GM23338 (cell line): ENCODE results near the gene FAM53B. TPM values are rescaled to one million over a fixed set of nuclear protein-coding genes. Genes with fewer than 3 reads are reported as not detected.

Experiments used
- polyA plus RNA-seq: library from polyadenylated mRNA; unstranded; fragments of >200 nt; fragmentation: Nextera tagmentation; extraction: Ambion mirVana; gene quantifications from 2 replicates; pipeline ENCODE4 v1.2.1, GENCODE V29; 2016
- small RNA-seq: library from RNA; depleted of rRNA; stranded (forward); fragments of <200 nt; gene quantifications from one replicate; pipeline ENCODE3, GENCODE V24; 2014; ENCODE audit warnings: low replicate concordance
- total RNA-seq: library from RNA; depleted of rRNA; stranded (reverse); fragments of >200 nt; shearing (Covaris generic); gene quantifications from 2 replicates; pipeline ENCODE4 v1.2.3, GENCODE V29; 2014; rRNA removed

Gene FAM53B
- total and polyA plus RNA-seq, 2 experiments from 2014 or later, result 3.0 to 20.3 TPM

Small RNAs within 50 kb of the gene (small RNA-seq; reads per million reads assigned to genes)
- not detected for gene RF00019

Other genes with a start within 250 kb of the FAM53B start
- 29.7 and 38.0 TPM in 2 replicates for gene EEF1AKMT2, start 47.5 kb upstream of the FAM53B start, total RNA-seq
- gene EEF1AKMT2, start 47.5 kb upstream of the FAM53B start, polyA plus RNA-seq, result 29.4 and 35.0 TPM in 2 replicates
- 15.5 and 15.6 TPM in 2 replicates for gene ABRAXAS2, start 57.4 kb upstream of the FAM53B start, total RNA-seq
- gene ABRAXAS2, start 57.4 kb upstream of the FAM53B start, polyA plus RNA-seq, result 10.9 and 12.1 TPM in 2 replicates
- 26.7 and 27.8 TPM in 2 replicates for gene ZRANB1, start 197.7 kb upstream of the FAM53B start, total RNA-seq
- 2.6 and 4.2 TPM in 2 replicates for gene ZRANB1, start 197.7 kb upstream of the FAM53B start, polyA plus RNA-seq